Measurements from ENCODE around the gene OR10D3. TPM values are rescaled to one million over a fixed set of nuclear protein-coding genes. Genes with fewer than 3 reads are reported as not detected.
A peak's percentile ranks its signal among the peaks of the same experiment; 100 is the strongest.
"Not testable (repeated sequence)": the region's sequence is repeated elsewhere in the genome, so short reads cannot be mapped to it uniquely, and the experiment has no call there.

The OR10D3 gene
- not detected in 2 replicates for total RNA-seq (2014; rRNA removed; shearing (Covaris generic))

- DNase-seq: no peak
- Histone ChIP-seq H3K4me3 (no peak within 1 kb of the TSS), H3K27ac (no peak within 1 kb of the TSS), H3K36me3 (no peaks in the 10 kb centered on the region), H3K4me1 (peaks cover 16% of the 10 kb centered on the region), H3K27me3 (no peaks in the 10 kb centered on the region), H3K9me3 (replicated peaks) (no peaks in the 10 kb centered on the region)
Measured at GRCh38 chr11:124183068-124183467, at the start of gene OR10D3. TSS of gene OR10D3 (plus strand) at chr11:124183345. CDS start at chr11:124185270, 1,925 bp downstream.

- DNase-seq: no peak
Measured at GRCh38 chr11:124143034-124143433, 40.1 kb upstream of the OR10D3 start.

GRCh38 chr11:124147951-124148350 is 35.2 kb upstream of the OR10D3 start:
- no peaks in the 10 kb centered on the region for H3K27me3 ChIP-seq
- DNase-seq: no peak
- H3K4me3 ChIP-seq: no peak overlapping the region
- H3K36me3 ChIP-seq: no peaks in the 10 kb centered on the region
- H3K9me3 ChIP-seq (replicated peaks): no peaks in the 10 kb centered on the region
- no peak overlapping the region for H3K27ac ChIP-seq
- no peaks in the 10 kb centered on the region for H3K4me1 ChIP-seq

More at GRCh38 chr11:124143034-124143433, 40.1 kb upstream of the OR10D3 start:
- no peak overlapping the region for H3K27ac ChIP-seq
- no peaks in the 10 kb centered on the region for H3K4me1 ChIP-seq
- no peaks in the 10 kb centered on the region for H3K9me3 ChIP-seq (replicated peaks)
- H3K4me3 ChIP-seq: no peak overlapping the region
- H3K27me3 ChIP-seq: no peaks in the 10 kb centered on the region
- H3K36me3 ChIP-seq: no peaks in the 10 kb centered on the region

- H3K9me3 ChIP-seq (replicated peaks): no peaks in the 10 kb centered on the region
- no peaks in the 10 kb centered on the region for H3K4me1 ChIP-seq
- no peak overlapping the region for H3K4me3 ChIP-seq
- no peaks in the 10 kb centered on the region for H3K27me3 ChIP-seq
- no peak for DNase-seq
- H3K36me3 ChIP-seq: no peaks in the 10 kb centered on the region
- H3K27ac ChIP-seq: no peak overlapping the region
Measured at GRCh38 chr11:124150684-124151083, 32.5 kb upstream of the OR10D3 start.

GRCh38 chr11:124152770-124153407 is 30.3 kb upstream of the OR10D3 start:
- Histone ChIP-seq H3K27ac (no peak overlapping the region), H3K36me3 (no peaks in the 10 kb centered on the region), H3K27me3 (no peaks in the 10 kb centered on the region), H3K4me1 (no peaks in the 10 kb centered on the region), H3K9me3 (replicated peaks) (no peaks in the 10 kb centered on the region), H3K4me3 (no peak overlapping the region)
- no peak for DNase-seq

- H3K4me1 ChIP-seq: no peaks in the 10 kb centered on the region
- H3K36me3 ChIP-seq: no peaks in the 10 kb centered on the region
- no peaks in the 10 kb centered on the region for H3K9me3 ChIP-seq (replicated peaks)
- H3K27me3 ChIP-seq: no peaks in the 10 kb centered on the region
- no peak for DNase-seq
- no peak overlapping the region for H3K4me3 ChIP-seq
- no peak overlapping the region for H3K27ac ChIP-seq
Measured at GRCh38 chr11:124153821-124154220, 29.3 kb upstream of the OR10D3 start.

GRCh38 chr11:124159481-124159880 is 23.7 kb upstream of the OR10D3 start:
- no peaks in the 10 kb centered on the region for H3K27me3 ChIP-seq
- H3K9me3 ChIP-seq (replicated peaks): no peaks in the 10 kb centered on the region
- no peak for DNase-seq
- H3K4me1 ChIP-seq: no peaks in the 10 kb centered on the region
- H3K36me3 ChIP-seq: no peaks in the 10 kb centered on the region
- no peak overlapping the region for H3K27ac ChIP-seq
- H3K4me3 ChIP-seq: no peak overlapping the region

GRCh38 chr11:124160986-124161385 is 22.2 kb upstream of the OR10D3 start:
- no peak for DNase-seq
- H3K27ac ChIP-seq: no peak overlapping the region

GRCh38 chr11:124167826-124168231 is 15.3 kb upstream of the OR10D3 start:
- DNase-seq: no peak
- Histone ChIP-seq H3K27ac (no peak overlapping the region), H3K27me3 (no peaks in the 10 kb centered on the region), H3K36me3 (no peaks in the 10 kb centered on the region), H3K9me3 (replicated peaks) (no peaks in the 10 kb centered on the region), H3K4me1 (peaks cover 6% of the 10 kb centered on the region), H3K4me3 (no peak overlapping the region)

More at GRCh38 chr11:124160986-124161385, 22.2 kb upstream of the OR10D3 start:
- Histone ChIP-seq H3K4me3 (no peak overlapping the region), H3K9me3 (replicated peaks) (no peaks in the 10 kb centered on the region), H3K36me3 (no peaks in the 10 kb centered on the region), H3K27me3 (no peaks in the 10 kb centered on the region), H3K4me1 (no peaks in the 10 kb centered on the region)

- Histone ChIP-seq H3K9me3 (replicated peaks) (no peaks in the 10 kb centered on the region), H3K36me3 (no peaks in the 10 kb centered on the region), H3K27me3 (no peaks in the 10 kb centered on the region), H3K4me1 (peaks cover 14% of the 10 kb centered on the region), H3K27ac (no peak overlapping the region), H3K4me3 (no peak overlapping the region)
- no peak for DNase-seq
Measured at GRCh38 chr11:124168796-124169195, 14.3 kb upstream of the OR10D3 start.

GRCh38 chr11:124170315-124170714 is 12.8 kb upstream of the OR10D3 start:
- H3K36me3 ChIP-seq; H3K27ac ChIP-seq; DNase-seq; H3K9me3 ChIP-seq (replicated peaks); H3K27me3 ChIP-seq; H3K4me3 ChIP-seq: not testable (repeated sequence)
- H3K4me1 ChIP-seq: peaks cover 28% of the 10 kb centered on the region

GRCh38 chr11:124170801-124171586 is 12.2 kb upstream of the OR10D3 start:
- H3K27ac ChIP-seq: no peak overlapping the region
- no peaks in the 10 kb centered on the region for H3K36me3 ChIP-seq
- H3K4me1 ChIP-seq: peaks cover 30% of the 10 kb centered on the region
- no peaks in the 10 kb centered on the region for H3K9me3 ChIP-seq (replicated peaks)
- no peak overlapping the region for H3K4me3 ChIP-seq
- DNase-seq: no peak
- no peaks in the 10 kb centered on the region for H3K27me3 ChIP-seq

- H3K4me1 ChIP-seq: peaks cover 30% of the 10 kb centered on the region
- H3K36me3 ChIP-seq: no peaks in the 10 kb centered on the region
- H3K27ac ChIP-seq: no peak overlapping the region; the same call in 1 of the 2 replicates
- H3K27me3 ChIP-seq: no peaks in the 10 kb centered on the region
- DNase-seq: peak in 1 of 2 experiments; percentile 23
- H3K4me3 ChIP-seq: no peak overlapping the region
- H3K9me3 ChIP-seq (replicated peaks): no peaks in the 10 kb centered on the region
Measured at GRCh38 chr11:124172101-124172500, 11.0 kb upstream of the OR10D3 start.

- H3K4me1 ChIP-seq: peaks cover 30% of the 10 kb centered on the region
- H3K27me3 ChIP-seq: no peaks in the 10 kb centered on the region
- DNase-seq: no peak
- no peak overlapping the region for H3K4me3 ChIP-seq
- H3K36me3 ChIP-seq: no peaks in the 10 kb centered on the region
- no peaks in the 10 kb centered on the region for H3K9me3 ChIP-seq (replicated peaks)
- H3K27ac ChIP-seq: peak overlapping the region; percentile 4; the same call in 1 of the 2 replicates
Measured at GRCh38 chr11:124172599-124172998, 10.5 kb upstream of the OR10D3 start.

- H3K36me3 ChIP-seq: no peaks in the 10 kb centered on the region
- H3K4me3 ChIP-seq: peak overlapping the region; percentile 15; the same call in 1 of the 2 replicates
- H3K27me3 ChIP-seq: no peaks in the 10 kb centered on the region
- H3K9me3 ChIP-seq (replicated peaks): no peaks in the 10 kb centered on the region
- H3K27ac ChIP-seq: peak overlapping the region; percentile 85
- H3K4me1 ChIP-seq: peaks cover 41% of the 10 kb centered on the region
- DNase-seq: peak; percentile 62 to 82
Measured at GRCh38 chr11:124174001-124174583, 9.1 kb upstream of the OR10D3 start.

Measured in SJCRH30 (cell line).